Activated CD4-positive, alpha-beta T cell treated with anti-CD3 and anti-CD28 coated beads, Interleukin-2, amount 50 U/mL, for 4 hours (primary cell): ENCODE results near the gene MMRN1.

Experiments
- DNase-seq, 2 experiments: peaks; one replicate each; pipeline ENCODE4 v3.0.0-alpha.2; 2020

MMRN1 gene, protein sequence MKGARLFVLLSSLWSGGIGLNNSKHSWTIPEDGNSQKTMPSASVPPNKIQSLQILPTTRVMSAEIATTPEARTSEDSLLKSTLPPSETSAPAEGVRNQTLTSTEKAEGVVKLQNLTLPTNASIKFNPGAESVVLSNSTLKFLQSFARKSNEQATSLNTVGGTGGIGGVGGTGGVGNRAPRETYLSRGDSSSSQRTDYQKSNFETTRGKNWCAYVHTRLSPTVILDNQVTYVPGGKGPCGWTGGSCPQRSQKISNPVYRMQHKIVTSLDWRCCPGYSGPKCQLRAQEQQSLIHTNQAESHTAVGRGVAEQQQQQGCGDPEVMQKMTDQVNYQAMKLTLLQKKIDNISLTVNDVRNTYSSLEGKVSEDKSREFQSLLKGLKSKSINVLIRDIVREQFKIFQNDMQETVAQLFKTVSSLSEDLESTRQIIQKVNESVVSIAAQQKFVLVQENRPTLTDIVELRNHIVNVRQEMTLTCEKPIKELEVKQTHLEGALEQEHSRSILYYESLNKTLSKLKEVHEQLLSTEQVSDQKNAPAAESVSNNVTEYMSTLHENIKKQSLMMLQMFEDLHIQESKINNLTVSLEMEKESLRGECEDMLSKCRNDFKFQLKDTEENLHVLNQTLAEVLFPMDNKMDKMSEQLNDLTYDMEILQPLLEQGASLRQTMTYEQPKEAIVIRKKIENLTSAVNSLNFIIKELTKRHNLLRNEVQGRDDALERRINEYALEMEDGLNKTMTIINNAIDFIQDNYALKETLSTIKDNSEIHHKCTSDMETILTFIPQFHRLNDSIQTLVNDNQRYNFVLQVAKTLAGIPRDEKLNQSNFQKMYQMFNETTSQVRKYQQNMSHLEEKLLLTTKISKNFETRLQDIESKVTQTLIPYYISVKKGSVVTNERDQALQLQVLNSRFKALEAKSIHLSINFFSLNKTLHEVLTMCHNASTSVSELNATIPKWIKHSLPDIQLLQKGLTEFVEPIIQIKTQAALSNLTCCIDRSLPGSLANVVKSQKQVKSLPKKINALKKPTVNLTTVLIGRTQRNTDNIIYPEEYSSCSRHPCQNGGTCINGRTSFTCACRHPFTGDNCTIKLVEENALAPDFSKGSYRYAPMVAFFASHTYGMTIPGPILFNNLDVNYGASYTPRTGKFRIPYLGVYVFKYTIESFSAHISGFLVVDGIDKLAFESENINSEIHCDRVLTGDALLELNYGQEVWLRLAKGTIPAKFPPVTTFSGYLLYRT

GRCh38 chr4:89894649-89895550, at the start of gene MMRN1:
MMRN1 (plus strand) TSS chr4:89894854; CDS start chr4:89894972, 118 bp downstream.
- no peak for DNase-seq

DNA sequence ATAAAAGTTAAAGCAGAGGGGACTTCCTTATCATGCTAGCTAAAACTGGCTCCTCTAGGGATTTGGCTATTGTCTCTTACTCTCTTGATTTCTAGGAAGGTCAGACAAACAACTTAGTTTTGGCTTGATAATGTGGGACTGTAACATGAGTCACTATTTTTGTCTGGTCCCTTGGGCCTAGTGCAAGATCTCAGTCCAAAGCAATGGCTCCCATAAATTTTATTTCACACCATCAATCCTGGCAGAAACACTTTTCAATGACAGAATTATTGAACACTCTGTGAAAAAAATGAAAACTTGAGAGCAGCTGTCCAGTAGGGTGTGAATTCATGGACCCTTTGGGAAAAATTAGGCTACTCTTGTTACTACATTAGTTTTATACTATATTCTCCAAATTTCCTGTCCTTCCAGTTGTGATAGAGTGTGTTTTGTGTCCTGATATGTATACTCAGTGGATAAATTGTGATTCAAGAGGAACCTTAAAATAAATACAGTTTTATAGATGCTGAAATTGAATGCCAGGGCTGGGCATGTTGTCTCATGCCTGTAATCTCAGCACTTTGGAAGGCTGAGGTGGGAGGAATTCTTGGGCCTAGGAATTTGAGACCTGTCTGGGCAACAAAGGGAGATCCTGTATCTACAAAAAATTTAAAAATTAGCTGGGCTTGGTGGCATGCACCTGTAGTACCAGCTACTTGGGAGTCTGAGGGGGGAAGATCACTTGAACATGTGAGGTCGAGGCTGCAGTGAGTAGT, 46.9 kb upstream of the MMRN1 start:
- no peak for DNase-seq

DNA sequence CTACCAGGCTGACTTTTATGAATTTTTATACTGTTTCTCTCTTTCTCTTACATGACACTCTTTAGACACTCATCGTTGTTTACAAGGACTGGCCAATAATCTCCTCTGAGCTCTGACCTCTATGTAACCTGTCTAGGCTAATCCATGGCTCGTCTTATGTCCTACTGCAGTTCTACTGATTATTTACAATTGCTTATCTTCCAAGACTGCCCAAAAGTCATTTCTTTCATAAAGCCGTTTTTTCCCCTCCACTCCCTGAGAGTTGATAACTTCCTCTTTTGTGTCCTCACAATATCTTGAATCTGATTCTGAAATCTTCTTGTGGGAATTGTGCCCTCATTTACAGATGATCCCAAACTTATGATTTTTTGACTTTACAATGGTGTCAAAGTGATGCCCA, 39.4 kb upstream of the MMRN1 start:
- no peak for DNase-seq

- no peak for DNase-seq
Observed at GRCh38 chr4:89860971-89861370, 33.7 kb upstream of the MMRN1 start.

DNA sequence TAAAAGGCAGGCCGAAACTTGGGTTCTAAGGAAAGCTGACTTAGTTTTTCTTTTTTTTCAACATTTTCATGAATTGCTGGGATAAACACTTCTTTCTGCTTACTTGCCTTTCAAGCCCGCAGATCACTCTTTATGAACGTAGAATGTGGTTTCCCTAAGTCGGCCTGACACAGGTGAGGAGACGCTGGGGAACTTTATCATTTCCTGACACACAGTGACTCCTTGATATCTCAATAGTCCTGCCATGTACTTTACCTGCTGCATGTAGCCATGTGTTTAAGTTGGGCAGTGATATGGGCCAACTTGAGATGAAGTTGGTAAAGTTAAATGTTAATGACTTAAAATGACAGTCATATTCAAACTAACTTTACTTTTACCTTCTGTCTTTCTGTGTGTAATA, 31.1 kb upstream of the MMRN1 start:
- no peak for DNase-seq

DNA sequence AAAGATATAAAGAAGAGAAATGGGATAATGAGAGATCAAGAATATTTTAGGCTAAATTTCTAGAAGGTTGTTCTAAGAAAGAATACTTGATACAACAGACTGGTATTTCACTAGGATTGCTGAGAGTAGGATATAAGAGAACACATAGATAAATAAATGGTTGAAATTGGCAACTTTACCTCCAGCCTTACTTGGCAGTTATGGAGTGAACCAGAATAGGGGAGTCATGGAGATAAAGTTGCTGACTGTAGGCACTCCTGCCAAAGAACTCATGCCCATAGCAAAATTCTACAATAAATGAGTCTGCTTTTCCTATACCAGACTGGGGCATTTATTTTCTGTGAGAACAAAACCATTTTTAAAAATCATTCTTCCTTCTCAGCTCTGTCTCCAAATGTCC, 26.4 kb upstream of the MMRN1 start:
- DNase-seq = no peak

GRCh38 chr4:89868999-89869589, 25.6 kb upstream of the MMRN1 start:
- no peak for DNase-seq

GRCh38 chr4:89871211-89871610, 23.4 kb upstream of the MMRN1 start:
- no peak for DNase-seq

- DNase-seq = no peak
Observed at GRCh38 chr4:89876548-89876947, 18.1 kb upstream of the MMRN1 start.

DNA sequence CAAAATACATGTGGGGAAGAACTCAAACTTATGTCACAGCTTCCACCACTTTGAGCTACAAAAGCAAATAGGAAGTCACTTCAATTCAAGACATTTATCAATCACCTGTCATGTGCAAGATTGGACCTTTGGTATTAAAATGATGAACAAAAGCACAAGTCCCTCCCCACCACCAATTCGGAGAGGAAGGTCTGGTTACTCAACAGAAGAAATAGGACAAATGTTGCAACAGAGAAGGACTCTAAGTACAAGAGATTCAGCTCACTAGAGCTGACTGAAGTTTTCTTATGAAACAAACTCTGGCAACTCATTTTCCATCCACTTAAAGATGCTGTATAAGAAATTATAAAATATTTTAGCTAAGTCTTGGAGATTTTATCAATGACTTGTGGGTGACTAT, 16.0 kb upstream of the MMRN1 start:
- DNase-seq = no peak

DNA sequence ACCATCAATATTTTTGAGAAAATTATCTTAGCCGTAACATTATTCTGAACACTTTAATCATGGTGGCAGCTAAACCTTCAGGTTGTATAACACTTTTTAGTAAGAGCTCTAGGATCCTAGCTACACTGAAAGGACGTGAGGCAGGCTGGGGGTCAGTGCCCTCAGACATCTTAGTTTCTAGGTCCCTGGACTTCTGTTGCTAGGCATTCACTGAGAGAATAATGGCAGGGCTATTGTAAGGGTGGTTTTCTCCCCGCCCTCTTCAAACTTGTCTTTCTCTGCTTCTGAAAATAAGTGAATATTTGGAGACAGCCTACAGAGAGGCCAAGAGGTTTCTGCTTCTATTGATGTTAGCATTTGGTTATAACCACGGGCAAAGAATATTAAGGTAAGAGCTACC, 15.4 kb upstream of the MMRN1 start:
- no peak for DNase-seq

DNA sequence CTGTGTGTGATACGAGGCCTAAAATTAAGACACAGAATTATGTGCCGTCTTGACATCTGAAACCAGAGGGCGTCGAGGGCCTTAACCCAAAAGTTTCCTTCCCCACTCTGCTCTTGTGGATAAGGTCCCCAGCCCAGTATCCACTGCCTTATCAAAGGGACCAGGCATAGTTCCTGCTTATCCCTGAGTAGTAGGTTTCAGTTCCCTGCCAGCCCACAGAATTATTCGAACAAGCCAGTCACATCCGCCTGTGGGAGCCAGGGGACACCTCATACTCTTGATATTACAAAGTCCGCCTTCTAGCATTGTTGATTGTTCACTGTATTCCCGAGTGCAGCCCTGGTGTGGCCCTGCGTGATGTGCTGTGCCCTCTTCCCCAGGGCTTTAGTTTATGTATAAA, 5.4 kb upstream of the MMRN1 start:
- no peak for DNase-seq

- no peak for DNase-seq
Observed at GRCh38 chr4:89897867-89898266, 3.2 kb downstream of the MMRN1 start.

DNA sequence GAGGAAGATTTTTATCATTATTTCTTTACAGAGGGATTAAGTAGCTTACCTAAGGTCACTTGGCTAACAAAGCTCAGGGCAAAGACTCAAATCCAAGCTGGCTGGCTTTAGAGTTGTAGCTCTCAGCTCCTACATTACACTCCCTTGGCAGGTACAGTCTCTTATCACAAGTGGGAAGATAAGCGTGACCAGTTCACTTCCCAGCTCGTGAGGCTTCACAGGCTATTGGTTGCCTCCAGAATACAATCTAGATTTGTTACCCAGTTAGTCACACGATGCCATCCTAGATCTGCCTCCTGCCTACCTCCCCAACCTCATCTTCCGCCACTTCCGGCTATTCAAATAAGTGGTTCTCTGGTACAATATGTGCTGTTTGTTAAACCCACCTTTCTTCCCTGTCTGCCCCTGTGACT, 3.7 kb downstream of the MMRN1 start:
- DNase-seq = no peak

- no peak for DNase-seq
Observed at GRCh38 chr4:89899152-89899551, 4.5 kb downstream of the MMRN1 start.

- no peak for DNase-seq
Observed at GRCh38 chr4:89899854-89900253, 5.2 kb downstream of the MMRN1 start.

GRCh38 chr4:89901808-89902431, 7.3 kb downstream of the MMRN1 start:
- peak; percentile 27 to 35 for DNase-seq

GRCh38 chr4:89904524-89904923, 9.9 kb downstream of the MMRN1 start:
- DNase-seq = no peak

DNA sequence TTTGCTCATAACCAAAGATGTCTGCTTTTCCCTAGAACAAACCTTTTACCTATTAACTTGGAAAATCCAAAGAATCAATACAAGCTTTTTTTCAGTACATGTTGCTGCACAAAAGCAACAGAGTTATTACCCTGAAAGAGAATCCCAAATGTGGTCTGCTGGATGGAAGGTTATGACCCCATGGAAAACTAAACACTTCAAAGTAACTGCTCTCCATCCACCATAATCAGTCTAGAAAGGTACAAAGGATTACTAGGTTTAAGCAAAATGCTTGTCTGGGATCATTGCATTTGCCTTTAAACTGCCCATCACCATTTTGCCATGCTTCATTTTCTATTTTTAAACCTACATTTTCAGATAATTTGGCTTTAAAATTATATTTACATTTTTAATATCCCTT, 11.7 kb downstream of the MMRN1 start:
- no peak for DNase-seq

GRCh38 chr4:89906777-89907521, 12.3 kb downstream of the MMRN1 start:
- no peak for DNase-seq
